Sigmoid colon (tissue), 7 donors: Measurements from ENCODE around the gene NLGN1. TPM values are rescaled to one million over a fixed set of nuclear protein-coding genes. Genes with fewer than 3 reads are reported as not detected.

Experiments used
- DNase-seq: peaks from one replicate; pipeline ENCODE4 v3.0.0-alpha.2; 2019
- H3K27ac ChIP-seq, 4 donors: fragments of 200-600 bp; sonication (generic); one replicate each; pipeline ENCODE4 v1.5.1; 2016 to 2019; ENCODE audit warnings: mild to moderate bottlenecking in 1 of 4
- H3K27me3 ChIP-seq, 3 donors: fragments of 200-600 bp; sonication (generic); one replicate each; pipeline ENCODE4 v1.5.1; 2019; ENCODE audit warnings: mild to moderate bottlenecking in 1 of 3
- H3K36me3 ChIP-seq, 4 donors: fragments of 200-600 bp; sonication (generic); one replicate each; pipeline ENCODE4 v1.5.1; 2016 to 2019
- H3K4me1 ChIP-seq, 4 donors: fragments of 200-600 bp; sonication (generic); one replicate each; pipeline ENCODE4 v1.5.1; 2017 to 2019
- H3K4me3 ChIP-seq, 4 donors: fragments of 200-600 bp; sonication (generic); one replicate each; pipeline ENCODE4 v1.5.1; 2017 to 2019; ENCODE audit warnings: mild to moderate bottlenecking in 2 of 4, moderate library complexity in 1 of 4
- H3K9me3 ChIP-seq, 4 donors: fragments of 200-600 bp in 3 of 4; sonication (generic) in 3 of 4; one replicate each; pipeline versions ENCODE4 v1.5.1 to v1.6.1; 2013 to 2019
- EP300 ChIP-seq, 4 donors: sonication (generic); formaldehyde crosslinking; IDR thresholded peaks; one replicate each; pipeline ENCODE4 v1.6.1; 2017; ENCODE audit warnings: antibody characterized with exemption in 4 of 4
- POLR2A ChIP-seq, 2 donors: fragments of 450-650 bp; IDR thresholded peaks; one replicate each; pipeline ENCODE4 v1.6.1; 2016; ENCODE audit warnings: antibody characterized with exemption in 2 of 2, mild to moderate bottlenecking in 2 of 2, moderate library complexity in 2 of 2
- POLR2AphosphoS5 ChIP-seq, 4 donors: sonication (generic); formaldehyde crosslinking; IDR thresholded peaks; one replicate each; pipeline ENCODE4 v1.6.1; 2017; ENCODE audit warnings: antibody characterized with exemption in 4 of 4
- WGBS, 2 donors: extraction: QIAGEN DNeasy Blood & Tissue Kit; methylation state at CpG; one replicate each; pipeline ENCODE4 v1.1.7; 2013; 5-methylcytosine and 5-hydroxymethylcytosine counted together
- intact Hi-C: fragments of 100-400 bp; cut with DNase I; formaldehyde crosslinking; loops from one replicate; pipeline ENCODE4 v1.15.1; 2023
- polyA plus RNA-seq, 3 donors: library from polyadenylated mRNA; stranded (reverse); fragments of 200-250 nt; gene quantifications; one replicate each; pipeline ENCODE4 v1.2.3, GENCODE V29; 2013
- total RNA-seq, 4 donors: library from RNA; depleted of rRNA; stranded (reverse); fragments of >200 nt; gene quantifications; one replicate each; pipeline ENCODE4 v1.1.0, GENCODE V29; 2016
- TF ChIP-seq, protein P1 (sequence below), 4 experiments: fragments of 450-650 bp in 3 of 4; fragments of 200-600 bp in 1 of 4; IDR thresholded peaks; one replicate each; pipeline ENCODE4 v1.5.1; 2016 to 2019; ENCODE audit warnings: antibody characterized with exemption in 4 of 4, mild to moderate bottlenecking in 3 of 4, moderate library complexity in 2 of 4
- donor health status: healthy with polysubstance abuse.
- donor health status: Bipolar disorder and iron deficiency.
- donor health status: healthy.

NLGN1 gene
- total and polyA plus RNA-seq, 7 donors: under 0.01 to 33.5 (median 28.3) TPM; not detected in 1

DNA sequence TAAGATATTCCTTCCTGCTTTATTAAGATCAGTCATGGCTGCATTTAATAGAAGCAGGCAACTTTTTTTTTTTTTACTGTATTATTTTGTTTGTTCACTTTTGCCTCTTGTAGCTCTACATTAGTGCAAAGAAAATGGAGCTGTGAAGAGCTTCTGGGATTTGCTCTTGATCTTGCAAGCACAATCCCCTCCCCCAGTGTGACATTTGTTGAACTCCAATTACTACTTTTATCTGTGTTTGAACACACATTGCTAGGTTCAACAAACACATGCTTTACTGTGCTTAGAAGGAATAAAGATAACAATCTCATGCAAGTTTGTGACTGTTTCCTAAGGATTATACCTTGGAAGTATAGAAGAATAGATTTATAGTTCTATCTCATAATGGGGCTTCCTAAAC is 648.8 kb downstream of the NLGN1 start:
- Histone ChIP-seq H3K4me1 (no peaks in the 10 kb centered on the region), H3K27me3 (no peaks in the 10 kb centered on the region), H3K9me3 (peaks cover 0 to 2% (median 0%) of the 10 kb centered on the region in 4 donors), H3K27ac (no peak overlapping the region), H3K4me3 (no peak overlapping the region), H3K36me3 (no peaks in the 10 kb centered on the region)
- DNase-seq: no peak
- TF ChIP-seq EP300 (IDR thresholded peaks at IDR 0.05): no peak
- TF ChIP-seq POLR2AphosphoS5 (IDR thresholded peaks at IDR 0.05): no peak
- no peak for TF ChIP-seq POLR2A (IDR thresholded peaks at IDR 0.05)
- TF ChIP-seq, protein P1, sequence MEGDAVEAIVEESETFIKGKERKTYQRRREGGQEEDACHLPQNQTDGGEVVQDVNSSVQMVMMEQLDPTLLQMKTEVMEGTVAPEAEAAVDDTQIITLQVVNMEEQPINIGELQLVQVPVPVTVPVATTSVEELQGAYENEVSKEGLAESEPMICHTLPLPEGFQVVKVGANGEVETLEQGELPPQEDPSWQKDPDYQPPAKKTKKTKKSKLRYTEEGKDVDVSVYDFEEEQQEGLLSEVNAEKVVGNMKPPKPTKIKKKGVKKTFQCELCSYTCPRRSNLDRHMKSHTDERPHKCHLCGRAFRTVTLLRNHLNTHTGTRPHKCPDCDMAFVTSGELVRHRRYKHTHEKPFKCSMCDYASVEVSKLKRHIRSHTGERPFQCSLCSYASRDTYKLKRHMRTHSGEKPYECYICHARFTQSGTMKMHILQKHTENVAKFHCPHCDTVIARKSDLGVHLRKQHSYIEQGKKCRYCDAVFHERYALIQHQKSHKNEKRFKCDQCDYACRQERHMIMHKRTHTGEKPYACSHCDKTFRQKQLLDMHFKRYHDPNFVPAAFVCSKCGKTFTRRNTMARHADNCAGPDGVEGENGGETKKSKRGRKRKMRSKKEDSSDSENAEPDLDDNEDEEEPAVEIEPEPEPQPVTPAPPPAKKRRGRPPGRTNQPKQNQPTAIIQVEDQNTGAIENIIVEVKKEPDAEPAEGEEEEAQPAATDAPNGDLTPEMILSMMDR (IDR thresholded peaks at IDR 0.05): no peak
- intact Hi-C loops: no loop called here

DNA sequence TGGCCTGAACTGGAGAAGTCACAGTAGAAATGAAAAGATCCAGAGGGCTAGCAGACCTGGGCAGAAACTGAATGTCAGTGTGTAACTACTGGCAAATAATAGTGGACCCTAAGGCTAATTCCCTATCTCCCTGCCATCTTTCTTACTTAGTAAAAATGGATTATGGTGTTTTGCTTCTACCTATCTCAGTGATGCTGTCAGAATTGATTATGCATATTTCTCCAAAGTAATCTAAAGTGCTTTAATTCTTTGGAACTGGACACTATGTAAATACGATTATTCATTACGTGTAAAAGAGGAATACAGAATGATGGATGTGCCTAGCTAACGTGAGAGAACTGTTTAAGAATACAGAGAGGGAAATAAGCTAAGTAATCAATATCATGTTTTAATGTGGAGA is 651.9 kb downstream of the NLGN1 start:
- Histone ChIP-seq H3K27me3 (no peaks in the 10 kb centered on the region), H3K27ac (no peak overlapping the region), H3K36me3 (no peaks in the 10 kb centered on the region), H3K9me3 (no peaks in the 10 kb centered on the region), H3K4me1 (no peaks in the 10 kb centered on the region), H3K4me3 (no peak overlapping the region)
- intact Hi-C loops: no loop called here
- TF ChIP-seq POLR2A (IDR thresholded peaks at IDR 0.05): no peak
- TF ChIP-seq, protein P1 (IDR thresholded peaks at IDR 0.05): no peak
- no peak for TF ChIP-seq EP300 (IDR thresholded peaks at IDR 0.05)
- TF ChIP-seq POLR2AphosphoS5 (IDR thresholded peaks at IDR 0.05): no peak
- DNase-seq: no peak
- 77 to 84% methylated on average over 3 of the region's 3 CpGs for WGBS, 2 donors

DNA sequence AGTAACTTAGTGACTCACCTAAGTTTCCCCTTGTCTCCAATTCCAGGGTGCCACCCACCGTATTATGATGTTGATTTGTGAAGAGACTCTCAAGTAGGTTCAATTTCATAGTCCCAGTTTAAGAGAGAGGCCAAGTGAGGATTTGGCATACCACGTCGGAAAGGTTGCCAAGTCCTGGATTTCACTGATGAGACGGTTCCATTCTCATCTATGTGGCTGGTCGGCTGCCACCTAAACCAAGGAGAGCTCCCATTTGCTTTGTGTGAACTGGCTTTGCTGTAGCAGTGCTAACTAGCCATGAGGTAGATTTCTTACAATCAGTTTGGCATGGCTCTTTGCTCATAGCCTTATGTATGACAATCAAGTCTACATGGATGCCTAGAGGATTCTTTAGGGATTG is 653.6 kb downstream of the NLGN1 start:
- H3K4me3 ChIP-seq: no peak overlapping the region
- no peak overlapping the region for H3K27ac ChIP-seq
- no peaks in the 10 kb centered on the region for H3K36me3 ChIP-seq
- no peaks in the 10 kb centered on the region for H3K27me3 ChIP-seq
- DNase-seq: no peak
- TF ChIP-seq, protein P1 (IDR thresholded peaks at IDR 0.05): no peak
- TF ChIP-seq POLR2AphosphoS5 (IDR thresholded peaks at IDR 0.05) (no peak), EP300 (IDR thresholded peaks at IDR 0.05) (no peak), POLR2A (IDR thresholded peaks at IDR 0.05) (no peak)
- H3K4me1 ChIP-seq: no peaks in the 10 kb centered on the region
- intact Hi-C loops: no loop called here
- no peaks in the 10 kb centered on the region for H3K9me3 ChIP-seq
- WGBS, 2 donors: 90% methylated on average over 5 of the region's 5 CpGs

DNA sequence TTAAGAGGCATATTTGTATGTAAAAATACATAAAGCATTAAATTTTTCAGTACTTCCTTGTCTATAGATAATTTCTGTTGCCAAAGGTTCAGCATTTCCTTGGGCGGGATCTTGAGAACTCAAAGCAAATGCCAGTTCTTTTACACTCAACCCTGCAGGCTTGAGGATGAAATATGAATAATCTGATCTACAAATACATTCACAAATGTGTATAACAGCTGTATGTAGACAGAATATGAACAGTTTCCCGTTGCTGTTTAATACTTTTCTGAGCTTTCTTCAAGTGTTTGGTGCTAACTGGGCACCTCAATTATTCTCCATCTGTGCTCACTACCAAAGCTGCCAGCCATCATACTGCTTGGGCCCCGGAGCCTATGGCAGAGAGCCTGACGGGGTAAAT is 661.3 kb downstream of the NLGN1 start:
- Histone ChIP-seq H3K4me1 (no peaks in the 10 kb centered on the region), H3K9me3 (no peaks in the 10 kb centered on the region), H3K4me3 (no peak overlapping the region), H3K27me3 (no peaks in the 10 kb centered on the region), H3K36me3 (no peaks in the 10 kb centered on the region), H3K27ac (no peak overlapping the region)
- intact Hi-C loops: no loop called here
- no peak for DNase-seq
- WGBS, 2 donors: 79 to 90% methylated on average over 4 of the region's 4 CpGs
- no peak for TF ChIP-seq POLR2AphosphoS5 (IDR thresholded peaks at IDR 0.05)
- TF ChIP-seq EP300 (IDR thresholded peaks at IDR 0.05): no peak
- TF ChIP-seq, protein P1 (IDR thresholded peaks at IDR 0.05): no peak
- TF ChIP-seq POLR2A (IDR thresholded peaks at IDR 0.05): no peak

DNA sequence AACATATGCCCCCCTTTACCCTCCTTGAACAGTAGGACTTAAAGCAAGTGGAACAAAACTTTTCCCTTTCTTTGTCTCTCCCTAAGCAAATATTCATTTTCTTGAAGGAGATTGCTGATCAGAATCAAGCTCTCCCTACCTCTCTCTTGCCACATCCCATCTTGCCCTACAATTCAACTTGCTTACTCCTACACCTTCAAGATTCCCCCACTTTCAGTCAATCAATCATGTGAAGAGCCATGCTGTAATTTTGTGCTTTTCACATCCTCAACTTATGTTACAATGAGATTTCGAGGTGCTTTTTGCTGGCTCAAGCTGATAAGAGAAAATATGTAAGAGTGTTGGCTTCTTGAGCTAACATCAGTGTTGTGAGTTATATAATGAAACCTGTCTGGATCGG is 662.9 kb downstream of the NLGN1 start:
- H3K4me1 ChIP-seq: no peaks in the 10 kb centered on the region
- WGBS, 2 donors: 60 to 75% methylated on average over 2 of the region's 2 CpGs
- H3K36me3 ChIP-seq: no peaks in the 10 kb centered on the region
- no peaks in the 10 kb centered on the region for H3K9me3 ChIP-seq
- intact Hi-C loops: no loop called here
- no peaks in the 10 kb centered on the region for H3K27me3 ChIP-seq
- H3K4me3 ChIP-seq: no peak overlapping the region
- no peak overlapping the region for H3K27ac ChIP-seq
- TF ChIP-seq EP300 (IDR thresholded peaks at IDR 0.05) (no peak), POLR2A (IDR thresholded peaks at IDR 0.05) (no peak)
- DNase-seq: no peak
